HCT116 (cell line): ENCODE results near the gene CDH1. TPM values are rescaled to one million over a fixed set of nuclear protein-coding genes. Genes with fewer than 3 reads are reported as not detected.

Source experiments
- ATAC-seq: fragments of 200-7000 bp; cut with Tn5 transposase; 2 replicates; pipeline ENCODE4 v1.9.1; 2020; ENCODE audit warnings: mild to moderate bottlenecking, moderate library complexity
- BruUV-seq: library from RNA; stranded (reverse); fragments of 400-500 nt; replicated peaks from 2 replicates; lab custom pipeline; 2021; lab: Mats Ljungman, UMichigan
- CTCF ChIA-PET: fragments of 300-600 bp; sonication (Branson Sonifier 250); formaldehyde crosslinking; loops from one replicate; lab custom pipeline; 2021; ENCODE audit warnings: antibody characterized with exemption; lab: Charles Lee
- POLR2A ChIA-PET: fragments of 300-600, 350-600 bp; sonication (Branson Sonifier 250); formaldehyde crosslinking; loops from one replicate; lab custom pipeline; 2021; ENCODE audit warnings: antibody characterized with exemption; lab: Charles Lee
- RAD21 ChIA-PET, 2 experiments: fragments of 300-600 bp; sonication (Branson Sonifier 250); formaldehyde crosslinking; loops; one replicate each; lab custom pipeline; 2023; ENCODE audit warnings: low total read pairs in 2 of 2; ENCODE audit not compliant: uncharacterized antibody in 2 of 2, unreplicated experiment in 2 of 2, low non-redundant PET in 1 of 2; lab: Charles Lee
- DNase-seq: peaks from one replicate; pipeline ENCODE4 v3.0.0-alpha.2; 2010; ENCODE audit warnings: low read depth, low spot score
- H2AFZ ChIP-seq: fragments of 200-600 bp; shearing (Covaris generic), sonication (generic); 2 replicates; pipeline ENCODE4 v1.6.1; 2017; ENCODE audit warnings: low read depth, mixed run types, mixed read lengths, antibody characterized with exemption, low read length; ENCODE audit not compliant: poor library complexity, severe bottlenecking
- H3K27ac ChIP-seq: 2 replicates; pipeline ENCODE4 v1.5.1; 2012; ENCODE audit warnings: low read depth, low read length
- H3K27me3 ChIP-seq: fragments of 200-600 bp; sonication (generic); 2 replicates; pipeline ENCODE4 v1.6.1; 2016; ENCODE audit warnings: mixed run types, low read length, mixed read lengths; ENCODE audit not compliant: insufficient read depth
- H3K36me3 ChIP-seq, 2 experiments: fragments of 200-500 bp in 1 of 2; fragments of 200-600 bp in 1 of 2; sonication (Bioruptor generic) in 1 of 2; sonication (generic) in 1 of 2; 2 replicates each; pipeline versions ENCODE4 v1.5.1 to v1.6.1; 2014 to 2016; ENCODE audit warnings: low read length in 2 of 2, inconsistent platforms in 1 of 2, mixed read lengths in 1 of 2, mixed run types in 1 of 2; ENCODE audit not compliant: insufficient read depth in 2 of 2, control insufficient read depth in 1 of 2
- H3K4me1 ChIP-seq, 2 experiments: fragments of 200-600 bp in 1 of 2; sonication (generic) in 1 of 2; 2 replicates each; pipeline versions ENCODE4 v1.5.1 to v1.6.1; 2012 to 2017; ENCODE audit warnings: low read length in 2 of 2, inconsistent platforms in 1 of 2, mild to moderate bottlenecking in 1 of 2, mixed read lengths in 1 of 2, mixed run types in 1 of 2, moderate library complexity in 1 of 2; ENCODE audit not compliant: insufficient read depth in 2 of 2, control insufficient read depth in 1 of 2
- H3K4me2 ChIP-seq: fragments of 200-600 bp; sonication (generic); 2 replicates; pipeline ENCODE4 v1.6.1; 2017; ENCODE audit warnings: mixed run types, low read length, mixed read lengths
- H3K4me3 ChIP-seq, 2 experiments: fragments of 200-600 bp in 1 of 2; sonication (generic) in 1 of 2; replicated peaks in 1 of 2; 2 replicates each; pipeline ENCODE4 v1.5.1; 2011 to 2016; ENCODE audit warnings: low read length in 2 of 2, control low read depth in 1 of 2, low read depth in 1 of 2, mild to moderate bottlenecking in 1 of 2, mixed read lengths in 1 of 2, mixed run types in 1 of 2
- H3K79me2 ChIP-seq: fragments of 200-600 bp; sonication (generic); 2 replicates; pipeline ENCODE4 v1.6.1; 2017; ENCODE audit warnings: mild to moderate bottlenecking, mixed run types, low read length, moderate library complexity, mixed read lengths; ENCODE audit not compliant: insufficient read depth
- H3K9ac ChIP-seq: fragments of 200-600 bp; sonication (generic); 2 replicates; pipeline ENCODE4 v1.6.1; 2016; ENCODE audit warnings: low read length, mixed read lengths
- H3K9me2 ChIP-seq: fragments of 200-600 bp; sonication (generic), shearing (Covaris generic); 2 replicates; pipeline ENCODE4 v1.6.1; 2017; ENCODE audit warnings: mixed run types, mild to moderate bottlenecking, moderate library complexity; ENCODE audit not compliant: insufficient read depth
- H3K9me3 ChIP-seq, 2 experiments: fragments of 200-500 bp in 1 of 2; fragments of 200-600 bp in 1 of 2; sonication (Bioruptor generic) in 1 of 2; sonication (generic) in 1 of 2; 2 replicates each; pipeline ENCODE4 v1.6.1; 2014 to 2017; ENCODE audit warnings: low read length in 2 of 2, mixed read lengths in 2 of 2, inconsistent platforms in 1 of 2, low read depth in 1 of 2, mild to moderate bottlenecking in 1 of 2, mixed run types in 1 of 2, moderate library complexity in 1 of 2; ENCODE audit not compliant: control insufficient read depth in 1 of 2, insufficient read depth in 1 of 2
- H4K20me1 ChIP-seq: fragments of 200-600 bp; sonication (generic), shearing (Covaris generic); 2 replicates; pipeline ENCODE4 v1.6.1; 2017; ENCODE audit warnings: mixed run types, mild to moderate bottlenecking, moderate library complexity; ENCODE audit not compliant: insufficient read depth
- ATF3 ChIP-seq: IDR thresholded peaks from 2 replicates; pipeline ENCODE4 v1.6.1; 2012
- CBX3 ChIP-seq: IDR thresholded peaks from 2 replicates; pipeline ENCODE4 v1.6.1; 2012; ENCODE audit warnings: low read depth
- CEBPB ChIP-seq: IDR thresholded peaks from 2 replicates; pipeline ENCODE4 v1.6.1; 2012; ENCODE audit warnings: low read depth
- EGR1 ChIP-seq: IDR thresholded peaks from 2 replicates; pipeline ENCODE4 v1.6.1; 2012; ENCODE audit warnings: low read depth
- ELF1 ChIP-seq: IDR thresholded peaks from 2 replicates; pipeline ENCODE4 v1.6.1; 2012; ENCODE audit warnings: low read depth, borderline replicate concordance
- EZH2 ChIP-seq: fragments of 200-600 bp; sonication (generic); IDR thresholded peaks from 2 replicates; pipeline ENCODE4 v1.6.1; 2017; ENCODE audit warnings: antibody characterized with exemption, mixed run types
- EZH2phosphoT487 ChIP-seq: fragments of 200-600 bp; IDR thresholded peaks from 2 replicates; pipeline ENCODE4 v1.6.1; 2018; ENCODE audit warnings: antibody characterized with exemption, borderline replicate concordance
- FOSL1 ChIP-seq: IDR thresholded peaks from 2 replicates; pipeline ENCODE4 v1.6.1; 2012; ENCODE audit warnings: low read depth
- JUND ChIP-seq: IDR thresholded peaks from 2 replicates; pipeline ENCODE4 v1.6.1; 2012
- MAX ChIP-seq: IDR thresholded peaks from 2 replicates; pipeline ENCODE4 v1.6.1; 2012
- POLR2A ChIP-seq: IDR thresholded peaks from 2 replicates; pipeline ENCODE4 v1.7.0; 2011; ENCODE audit warnings: borderline replicate concordance; ENCODE audit not compliant: insufficient read depth, insufficient read length; ENCODE audit errors: extremely low read depth
- RAD21 ChIP-seq: IDR thresholded peaks from 2 replicates; pipeline ENCODE4 v1.6.1; 2012; ENCODE audit warnings: low read depth, mild to moderate bottlenecking
- REST ChIP-seq: IDR thresholded peaks from 2 replicates; pipeline ENCODE4 v1.6.1; 2012; ENCODE audit warnings: low read depth
- SIN3A ChIP-seq: IDR thresholded peaks from 2 replicates; pipeline ENCODE4 v1.6.1; 2012; ENCODE audit warnings: low read depth
- SP1 ChIP-seq: IDR thresholded peaks from 2 replicates; pipeline ENCODE4 v1.6.1; 2012; ENCODE audit warnings: low read depth
- SRF ChIP-seq: IDR thresholded peaks from 2 replicates; pipeline ENCODE4 v1.6.1; 2012; ENCODE audit warnings: low read depth
- TCF7L2 ChIP-seq: IDR thresholded peaks from 2 replicates; pipeline ENCODE4 v1.7.0; 2011; ENCODE audit warnings: borderline replicate concordance, inconsistent platforms; ENCODE audit not compliant: insufficient read depth, insufficient read length; ENCODE audit errors: extremely low read depth
- YY1 ChIP-seq: IDR thresholded peaks from 2 replicates; pipeline ENCODE4 v1.6.1; 2011; ENCODE audit warnings: low read length, low read depth, moderate library complexity, mild to moderate bottlenecking; ENCODE audit not compliant: insufficient replicate concordance; ENCODE audit errors: extremely low read depth
- ZBTB33 ChIP-seq: IDR thresholded peaks from 2 replicates; pipeline ENCODE4 v1.6.1; 2011; ENCODE audit warnings: mild to moderate bottlenecking, low read length, moderate library complexity; ENCODE audit not compliant: insufficient replicate concordance; ENCODE audit errors: extremely low read depth
- ZFX ChIP-seq: fragments of 450-650 bp; IDR thresholded peaks from 2 replicates; pipeline ENCODE4 v1.6.1; 2017
- ZNF274 ChIP-seq: fragments of 200-500 bp; sonication (Bioruptor generic); IDR thresholded peaks from 2 replicates; pipeline ENCODE4 v1.6.1; 2014; ENCODE audit warnings: mild to moderate bottlenecking, low read depth, low read length, inconsistent platforms
- intact Hi-C: fragments of 100-400 bp; cut with micrococcal nuclease; formaldehyde crosslinking; loops from 2 replicates; pipeline ENCODE4 v1.10.0; 2022
- total RNA-seq: library from RNA; stranded (reverse); gene quantifications from one replicate; pipeline ENCODE4 v1.2.1, GENCODE V29; 2021; ENCODE audit not compliant: unreplicated experiment

The CDH1 gene
- total RNA-seq, 1 experiment from 2014 or later = 73.2 TPM

- Histone ChIP-seq H3K4me3 (peak overlapping the region in 1 of 2 experiments; percentile 24; a peak in 2 of 4 replicates), H3K9ac (peak overlapping the region; percentile 39), H3K9me3 (no peaks in the 10 kb centered on the region), H3K27me3 (no peaks in the 10 kb centered on the region), H3K27ac (peak overlapping the region; percentile 64; the same call in 1 of the 2 replicates), H3K79me2 (peaks cover 24% of the 10 kb centered on the region), H3K4me1 (peaks cover 61 to 80% of the 10 kb centered on the region in 2 experiments), H2AFZ (no peak overlapping the region), H4K20me1 (no peaks in the 10 kb centered on the region), H3K9me2 (no peaks in the 10 kb centered on the region), H3K36me3 (no peaks in the 10 kb centered on the region), H3K4me2 (peak overlapping the region; percentile 65)
- ATAC-seq (peak; percentile 88), DNase-seq (peak; percentile 98)
- intact Hi-C loops = loop anchor here (1.0 to 5.0 kb wide), 2 partner anchors 12 to 49 kb away; no protein-coding TSS in a partner anchor
- ChIA-PET POLR2A (interaction anchor here (0.6 to 1.1 kb wide), 5 partner anchors 17 to 157 kb away, joined by 3 to 5 read pairs (median 3); partner anchors contain the start of gene CDH1), RAD21 (no interaction called here), CTCF (no interaction called here)
- no TSS peak for BruUV-seq
- TF ChIP-seq FOSL1 (peak; percentile 93), ATF3 (peak; percentile 92), EZH2phosphoT487 (no peak), EZH2 (no peak), JUND (peak; percentile 98), ZBTB33 (no peak), REST (no peak), TCF7L2 (no peak), ZNF274 (no peak), SP1 (peak; percentile 91), YY1 (no peak), RAD21 (peak; percentile 33; the same call in 1 of the 2 replicates), POLR2A (no peak), ZFX (no peak), CBX3 (peak; percentile 90), ELF1 (no peak), CEBPB (peak; percentile 86), MAX (peak; percentile 76; the same call in 1 of the 2 replicates), EGR1 (no peak), SRF (peak; percentile 73), SIN3A (peak; percentile 98)
Measured at GRCh38 chr16:68756239-68756915, 19.3 kb downstream of the CDH1 start.
